ENCODE data around the gene ITGB3. TPM values are rescaled to one million over a fixed set of nuclear protein-coding genes. Genes with fewer than 3 reads are reported as not detected.

ITGB3 gene
- total RNA-seq, 4 donors from 2014 or later: 7.4 to 28.7 (median 23.5) TPM

- DNase-seq: no peak
- TF ChIP-seq POLR2A (IDR thresholded peaks at IDR 0.05) (no peak), CTCF (IDR thresholded peaks at IDR 0.05) (no peak)
- Histone ChIP-seq H3K27ac (no peak overlapping the region), H3K4me1 (no peaks in the 10 kb centered on the region), H3K4me3 (no peak overlapping the region), H3K27me3 (no peaks in the 10 kb centered on the region), H3K36me3 (no peaks in the 10 kb centered on the region), H3K9me3 (no peaks in the 10 kb centered on the region)
- intact Hi-C loops (cut with DNase I; ENCODE audit: low total_unique reads): no loop called here
Measured at GRCh38 chr17:47252209-47252608, 1.4 kb upstream of the ITGB3 start.

GRCh38 chr17:47252766-47253512, 688 bp upstream of the ITGB3 start:
- Histone ChIP-seq H3K9me3 (no peaks in the 10 kb centered on the region), H3K36me3 (no peaks in the 10 kb centered on the region), H3K4me3 (peak overlapping the region; percentile 42 to 72), H3K27me3 (no peaks in the 10 kb centered on the region), H3K4me1 (no peaks in the 10 kb centered on the region), H3K27ac (peak overlapping the region; percentile 74 to 91)
- DNase-seq: no peak
- intact Hi-C loops (cut with DNase I; ENCODE audit: low total_unique reads): no loop called here
- TF ChIP-seq POLR2A (IDR thresholded peaks at IDR 0.05): no peak
- no peak for TF ChIP-seq CTCF (IDR thresholded peaks at IDR 0.05)

GRCh38 chr17:47254403-47254943, 846 bp downstream of the ITGB3 start:
- no peak for DNase-seq
- Histone ChIP-seq H3K9me3 (no peaks in the 10 kb centered on the region), H3K27me3 (no peaks in the 10 kb centered on the region), H3K36me3 (no peaks in the 10 kb centered on the region), H3K4me3 (peak overlapping the region; percentile 42 to 72), H3K4me1 (no peaks in the 10 kb centered on the region), H3K27ac (peak overlapping the region; percentile 74 to 91)
- TF ChIP-seq CTCF (IDR thresholded peaks at IDR 0.05) (no peak), POLR2A (IDR thresholded peaks at IDR 0.05) (no peak)
- intact Hi-C loops (cut with DNase I; ENCODE audit: low total_unique reads): no loop called here

GRCh38 chr17:47257651-47258339, 4.2 kb downstream of the ITGB3 start:
- peak in 1 of 2 donors; percentile 47 for DNase-seq
- intact Hi-C loops (cut with DNase I; ENCODE audit: low total_unique reads): no loop called here
- Histone ChIP-seq H3K27me3 (no peaks in the 10 kb centered on the region), H3K4me1 (no peaks in the 10 kb centered on the region), H3K27ac (peak overlapping the region; percentile 64 to 77), H3K36me3 (no peaks in the 10 kb centered on the region), H3K4me3 (no peak overlapping the region), H3K9me3 (no peaks in the 10 kb centered on the region)
- TF ChIP-seq CTCF (IDR thresholded peaks at IDR 0.05) (no peak), POLR2A (IDR thresholded peaks at IDR 0.05) (no peak)

- intact Hi-C loops (cut with DNase I; ENCODE audit: low total_unique reads): no loop called here
- DNase-seq: no peak
- Histone ChIP-seq H3K4me3 (no peak overlapping the region), H3K9me3 (no peaks in the 10 kb centered on the region), H3K36me3 (no peaks in the 10 kb centered on the region), H3K27ac (no peak overlapping the region), H3K4me1 (no peaks in the 10 kb centered on the region), H3K27me3 (no peaks in the 10 kb centered on the region)
- no peak for TF ChIP-seq CTCF (IDR thresholded peaks at IDR 0.05)
- no peak for TF ChIP-seq POLR2A (IDR thresholded peaks at IDR 0.05)
Measured at GRCh38 chr17:47262586-47262985, 9.0 kb downstream of the ITGB3 start.

Measured in uterus (tissue), 4 donors.